HL-60/S4 treated with retinoic acid at 250 ng/mL for 4 days and 3 days (cell line): ENCODE data around the gene CPN2.

Experiments
- in situ Hi-C: fragments of 300-500 bp; cut with MboI; formaldehyde crosslinking; loops from 2 replicates; pipeline ENCODE4 v1.7.0; 2022; ENCODE audit warnings: low sequenced_read_pairs

Gene CPN2

DNA sequence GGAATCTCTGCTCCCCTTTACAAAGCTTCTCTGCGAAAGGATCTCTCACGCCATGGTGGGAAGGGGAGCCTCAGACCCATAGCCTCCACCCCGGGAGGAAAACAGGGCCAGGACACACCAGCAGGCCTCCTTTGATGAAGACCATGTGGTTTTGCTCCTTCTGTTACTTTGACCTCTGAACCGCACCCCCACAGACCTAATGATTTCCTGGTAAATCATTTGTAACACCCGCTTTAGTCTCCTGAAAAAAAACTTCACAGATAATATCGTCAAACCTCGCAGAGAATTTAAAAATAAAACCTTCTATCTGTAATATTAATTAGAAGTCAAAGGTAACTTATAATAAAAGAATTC is 18.3 kb downstream of the CPN2 start:
- in situ Hi-C loops, result loop anchor here (25.0 kb wide), 1 partner anchor 254 kb away; no protein-coding TSS in a partner anchor

DNA sequence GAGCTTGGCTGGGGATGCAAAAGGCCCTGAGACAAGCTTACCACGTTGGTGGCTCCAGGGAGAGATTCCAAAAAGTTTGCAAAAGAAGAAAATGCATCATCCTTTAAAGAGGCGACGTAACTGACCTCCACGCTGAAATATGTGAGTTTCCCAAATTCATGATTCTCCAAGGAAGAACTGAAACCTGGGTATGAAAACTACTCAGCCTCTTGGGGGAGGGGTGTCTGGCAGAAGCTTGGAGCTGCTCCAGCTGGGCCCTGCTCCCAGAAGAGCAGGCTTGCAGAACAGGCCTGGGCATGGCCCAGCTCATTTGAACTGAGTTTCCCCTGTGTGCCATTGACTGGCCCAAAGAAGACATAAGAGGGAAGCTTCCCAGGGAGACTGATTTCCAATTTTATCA is 20.5 kb downstream of the CPN2 start:
- in situ Hi-C loops, result loop anchor here (25.0 kb wide), 1 partner anchor 257 kb away; no protein-coding TSS in a partner anchor

DNA sequence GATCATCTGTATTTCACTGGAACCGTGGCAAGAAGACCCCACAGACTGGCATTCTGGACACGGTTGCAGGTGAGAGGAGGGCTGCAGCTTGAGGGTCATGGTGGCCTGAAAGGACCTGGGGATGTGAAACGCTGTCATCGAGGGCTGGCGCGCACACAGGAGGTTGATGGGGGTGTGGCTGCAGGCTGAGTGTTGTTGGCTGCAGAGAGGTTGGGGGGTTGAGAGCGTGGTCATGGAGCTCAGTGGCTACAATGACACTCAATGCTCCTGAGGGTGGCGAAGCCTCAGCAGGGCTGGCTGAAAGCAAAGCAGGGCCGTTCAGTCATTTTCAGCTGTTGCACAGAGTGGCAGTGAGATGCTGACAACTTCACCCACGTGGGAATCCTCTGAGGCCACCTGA is 21.0 kb downstream of the CPN2 start:
- in situ Hi-C loops, result loop anchor here (25.0 kb wide), 1 partner anchor 257 kb away; no protein-coding TSS in a partner anchor

DNA sequence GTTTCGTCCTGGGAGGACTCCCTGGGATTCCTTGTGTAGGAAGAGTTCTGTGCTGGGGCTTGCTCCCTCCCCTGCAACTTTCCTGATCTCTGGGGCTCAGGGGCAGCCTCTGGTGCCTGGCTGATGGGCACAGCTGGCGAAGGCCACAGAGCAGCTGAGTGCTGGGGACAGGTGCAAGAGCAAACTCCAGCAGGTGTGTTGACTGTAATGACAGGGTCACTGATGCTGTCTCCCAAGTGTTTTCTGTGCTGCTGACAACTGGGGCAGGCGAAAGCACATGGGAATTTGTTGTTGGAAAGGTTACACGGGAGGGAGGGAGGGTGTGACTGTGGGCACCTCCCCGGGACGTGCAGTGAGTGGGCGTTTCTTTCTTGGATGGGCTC is 21.6 kb downstream of the CPN2 start:
- in situ Hi-C loops, result loop anchor here (25.0 kb wide), 1 partner anchor 258 kb away; no protein-coding TSS in a partner anchor

DNA sequence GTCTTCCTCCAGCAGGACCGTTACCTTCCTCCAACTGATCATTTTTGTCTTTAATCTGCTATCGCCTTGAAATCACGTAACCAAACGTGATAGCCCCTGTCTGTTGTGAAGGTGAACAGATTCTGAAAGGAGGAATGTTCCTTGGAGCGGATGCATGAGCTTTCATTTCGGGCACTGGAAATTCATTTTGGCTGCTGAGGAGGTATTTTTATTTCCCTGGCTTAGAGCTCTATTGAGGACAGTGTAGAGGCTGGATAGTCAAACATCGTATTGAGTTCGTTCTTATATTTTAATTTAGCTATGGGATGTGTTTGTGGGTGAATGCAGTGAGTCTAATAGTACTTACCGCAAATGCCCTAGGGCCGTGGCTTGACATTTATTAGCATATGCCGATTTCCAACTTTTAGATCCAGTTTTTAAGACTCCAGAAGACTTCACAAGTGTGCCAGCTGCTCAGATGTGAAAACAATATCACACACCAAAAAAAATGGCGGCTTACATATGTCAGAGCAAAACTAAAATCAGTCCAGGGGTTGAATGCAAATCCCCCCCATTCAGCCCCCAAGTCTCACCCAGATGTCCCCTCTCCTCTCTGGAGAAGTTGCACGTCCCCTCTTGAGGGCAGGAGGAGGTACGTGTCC is 22.1 kb downstream of the CPN2 start:
- in situ Hi-C loops, result loop anchor here (25.0 kb wide), 1 partner anchor 258 kb away; no protein-coding TSS in a partner anchor

DNA sequence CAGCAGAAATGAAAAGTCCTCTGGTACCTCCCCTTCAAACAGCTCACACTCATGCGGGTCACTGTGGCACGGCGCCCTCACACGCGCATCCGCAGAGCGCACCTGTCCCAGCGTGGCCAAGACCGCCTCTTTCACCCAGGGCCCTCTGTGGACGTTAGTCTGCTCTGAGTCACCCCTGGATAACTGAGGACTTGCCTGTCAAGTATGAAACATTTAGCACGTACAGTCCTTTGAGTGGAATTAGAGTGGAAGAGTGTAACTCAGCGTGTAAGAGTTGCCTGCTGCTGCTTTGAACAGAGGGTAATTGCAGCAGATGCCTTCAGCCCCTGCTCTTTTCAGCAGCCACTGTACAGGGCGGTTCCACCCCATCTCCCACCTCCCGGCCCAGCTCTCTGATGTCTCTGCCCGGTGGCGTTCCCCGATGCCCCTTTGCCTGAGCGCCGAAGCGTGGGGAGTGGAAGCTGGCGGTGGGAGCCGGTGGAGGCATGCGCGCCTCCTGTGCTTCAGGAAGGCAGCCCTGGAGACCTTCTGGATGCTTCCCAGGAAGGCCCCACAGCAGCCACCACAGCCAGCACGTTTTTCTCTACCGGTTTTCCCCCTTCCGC is 23.0 kb downstream of the CPN2 start:
- in situ Hi-C loops, result loop anchor here (25.0 kb wide), 1 partner anchor 259 kb away; no protein-coding TSS in a partner anchor

DNA sequence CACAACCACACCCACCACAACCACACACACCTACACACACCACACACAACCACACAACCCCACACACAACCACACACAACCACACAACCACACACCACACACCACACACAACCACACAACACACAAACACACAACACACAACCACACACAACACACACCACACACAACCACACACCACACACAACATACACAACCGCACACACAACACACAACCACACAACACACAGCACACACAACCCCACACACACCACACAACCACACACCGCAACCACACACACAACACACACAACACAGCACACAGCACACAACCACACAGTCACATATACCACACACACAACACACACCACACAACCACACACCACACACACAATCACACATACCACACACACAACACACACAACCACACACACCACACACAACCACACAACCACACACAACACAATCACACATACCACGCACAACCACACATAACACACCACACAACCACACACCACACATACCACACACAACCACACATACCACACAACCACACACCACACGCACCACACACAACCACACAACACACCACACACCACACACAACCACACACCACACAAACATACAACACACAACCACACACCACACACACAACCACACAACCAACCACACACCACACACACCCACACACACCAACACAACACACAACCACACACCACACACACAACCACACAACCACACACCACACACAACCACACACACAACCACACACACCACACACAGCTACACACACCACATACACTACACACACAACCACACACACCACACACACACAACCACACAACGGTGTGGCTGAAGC is 23.7 kb downstream of the CPN2 start:
- in situ Hi-C loops, result loop anchor here (25.0 kb wide), 1 partner anchor 260 kb away; no protein-coding TSS in a partner anchor

DNA sequence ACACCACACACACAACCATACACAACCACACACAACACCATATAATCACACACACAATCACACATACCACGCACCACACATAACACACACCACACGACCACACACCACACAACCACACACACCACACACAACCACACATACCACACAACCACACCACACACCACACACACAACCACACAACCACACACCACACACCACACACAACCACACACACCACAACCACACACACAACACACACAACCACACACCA is 24.2 kb downstream of the CPN2 start:
- in situ Hi-C loops, result loop anchor here (25.0 kb wide), 1 partner anchor 260 kb away; no protein-coding TSS in a partner anchor

DNA sequence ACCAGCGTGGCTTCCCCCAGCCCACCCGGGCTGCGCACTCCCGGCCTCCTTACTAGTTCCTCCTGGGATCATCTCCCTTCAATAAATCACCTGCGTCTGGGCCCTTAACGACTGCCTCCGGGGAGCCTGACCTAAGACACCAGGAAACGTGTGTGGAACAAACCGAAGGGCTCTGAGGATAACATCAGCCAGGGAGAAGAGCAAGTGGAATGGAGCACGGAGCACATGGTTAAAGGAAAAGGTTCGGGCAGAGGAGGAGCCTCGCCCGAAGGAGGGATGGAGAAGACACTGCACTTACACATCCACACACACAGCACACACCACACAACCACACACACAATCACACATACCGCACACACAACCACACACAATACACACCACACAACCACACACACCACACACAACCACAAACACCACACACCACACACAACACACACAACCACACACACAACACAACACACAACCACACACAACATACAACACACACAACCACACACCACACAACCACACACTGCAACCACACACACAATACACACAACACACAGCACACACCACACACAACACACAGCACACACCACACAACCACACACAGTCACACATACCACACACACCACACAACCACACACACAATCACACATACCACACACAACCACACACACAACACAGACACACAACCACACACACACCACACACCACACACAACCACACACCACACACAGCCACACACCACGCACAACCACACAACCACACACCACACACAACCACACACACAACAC is 24.7 kb downstream of the CPN2 start:
- in situ Hi-C loops, result loop anchor here (25.0 kb wide), 1 partner anchor 261 kb away; no protein-coding TSS in a partner anchor

DNA sequence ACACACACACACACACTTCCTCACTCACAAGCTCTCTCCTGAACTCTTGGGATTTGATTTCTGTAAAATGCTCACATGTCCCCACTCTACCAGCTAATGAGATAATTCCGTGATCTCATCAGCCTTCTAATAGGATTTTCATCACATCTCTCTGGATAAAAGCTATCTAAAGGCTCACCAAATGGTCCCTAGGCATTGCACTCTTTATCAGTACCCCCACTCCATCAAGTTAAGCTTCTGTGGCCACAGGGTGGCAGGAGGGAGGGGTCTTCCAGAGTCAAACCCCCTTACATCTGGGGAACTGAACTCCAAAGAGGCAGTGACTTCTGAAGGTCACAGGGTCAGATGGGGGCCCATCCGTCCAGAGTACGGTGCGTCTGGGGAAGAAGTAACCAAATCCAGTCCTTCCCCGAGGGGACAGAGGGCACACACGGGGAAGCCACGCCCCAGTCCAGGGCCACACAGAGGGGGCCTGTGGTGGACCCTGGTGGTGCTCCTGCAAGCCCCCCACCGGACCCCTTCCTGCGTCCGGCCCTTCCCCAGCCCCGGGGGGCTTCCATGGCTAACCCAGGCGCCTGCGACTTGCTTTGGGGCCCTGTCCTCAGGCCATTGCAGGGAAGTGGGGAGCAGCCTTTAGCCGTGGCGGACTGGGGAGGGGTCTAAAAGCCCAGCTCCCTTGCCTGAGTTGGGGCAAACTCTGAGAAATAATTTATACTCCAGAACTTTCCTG is 25.5 kb downstream of the CPN2 start:
- in situ Hi-C loops, result loop anchor here (25.0 kb wide), 1 partner anchor 262 kb away; no protein-coding TSS in a partner anchor

DNA sequence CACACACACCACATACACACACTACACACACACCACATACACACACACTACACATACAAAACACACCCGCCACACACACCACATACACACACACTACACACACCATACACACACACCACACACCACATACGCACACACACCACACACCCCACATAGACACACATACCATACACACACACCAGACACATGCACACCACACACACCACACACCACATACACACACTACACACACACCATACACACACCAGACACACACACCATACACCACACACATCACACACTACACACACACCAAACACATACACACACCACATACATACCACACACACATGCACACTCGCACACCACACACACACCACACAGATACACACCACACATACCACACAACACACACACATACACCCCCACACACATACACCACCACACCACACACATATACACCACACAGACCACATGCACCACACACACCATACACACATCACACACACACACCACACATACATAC is 26.3 kb downstream of the CPN2 start:
- in situ Hi-C loops, result loop anchor here (25.0 kb wide), 1 partner anchor 262 kb away; no protein-coding TSS in a partner anchor

DNA sequence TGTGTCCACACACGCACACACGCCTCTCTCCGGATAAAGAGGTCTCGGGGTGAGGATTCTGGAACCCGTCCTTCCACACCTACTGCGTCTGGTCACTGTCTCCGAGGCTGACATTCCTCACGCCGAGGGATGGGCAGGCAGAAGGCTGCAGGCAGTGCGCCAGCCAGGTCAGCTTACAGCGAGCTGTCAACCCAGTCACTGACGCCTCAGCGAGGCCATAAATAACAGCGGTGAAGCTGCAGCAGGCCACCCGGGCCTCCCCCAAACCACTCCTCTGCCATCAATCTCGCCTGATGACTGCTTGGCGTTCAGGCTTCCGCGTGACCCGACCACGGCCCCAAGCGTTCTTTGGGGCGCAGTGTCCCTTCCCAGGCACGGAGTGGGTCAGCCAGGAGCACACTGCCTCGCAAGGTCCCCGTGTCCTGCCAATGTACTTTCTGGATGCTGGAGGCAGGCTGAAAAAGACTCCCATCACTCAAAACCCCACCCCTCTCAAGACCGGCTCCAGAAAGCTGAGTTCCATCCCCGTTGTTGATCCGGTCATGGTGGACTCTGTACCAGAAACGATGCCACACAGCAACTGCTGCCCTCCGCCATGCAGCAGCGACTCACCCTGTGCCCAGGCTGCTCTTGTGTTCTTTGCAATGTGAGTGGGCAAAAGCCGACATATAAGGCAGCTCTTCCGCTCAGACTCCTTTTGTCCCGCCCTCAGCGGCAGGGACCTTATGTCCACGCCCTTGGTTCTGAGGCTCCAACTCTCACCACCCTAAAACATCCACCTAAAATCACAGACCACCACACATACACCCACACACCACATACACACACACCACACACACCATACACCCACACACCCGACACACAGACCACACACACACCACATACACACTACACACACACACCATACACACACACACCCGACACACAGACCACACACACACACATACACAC is 27.1 kb downstream of the CPN2 start:
- in situ Hi-C loops, result no loop called here

DNA sequence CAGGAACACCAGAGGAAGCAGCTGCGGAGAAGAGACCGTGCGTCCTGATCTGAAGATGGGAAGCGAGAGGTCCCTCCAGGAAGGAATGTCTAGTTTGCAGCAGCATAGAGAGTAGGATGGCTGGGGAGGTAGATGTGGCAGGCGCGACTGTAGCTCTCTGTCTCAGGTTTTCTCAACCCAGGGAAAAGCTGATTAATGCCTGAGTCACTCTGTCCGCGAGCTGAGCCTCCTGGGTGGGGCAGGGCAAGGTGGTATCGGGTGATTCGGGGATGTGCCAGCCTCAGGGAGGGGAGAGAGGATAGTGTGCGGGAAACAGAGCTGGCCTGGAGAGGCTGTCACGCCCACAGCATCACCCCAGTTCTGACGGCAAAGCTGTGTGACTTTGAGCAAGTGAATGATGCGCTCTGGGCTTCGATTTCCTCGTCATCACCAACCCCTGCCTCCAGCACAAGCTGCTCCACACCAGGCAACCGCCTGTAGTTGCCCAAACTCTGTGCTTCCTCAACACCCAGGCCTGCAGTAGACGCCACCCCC is 28.4 kb downstream of the CPN2 start:
- in situ Hi-C loops, result no loop called here

DNA sequence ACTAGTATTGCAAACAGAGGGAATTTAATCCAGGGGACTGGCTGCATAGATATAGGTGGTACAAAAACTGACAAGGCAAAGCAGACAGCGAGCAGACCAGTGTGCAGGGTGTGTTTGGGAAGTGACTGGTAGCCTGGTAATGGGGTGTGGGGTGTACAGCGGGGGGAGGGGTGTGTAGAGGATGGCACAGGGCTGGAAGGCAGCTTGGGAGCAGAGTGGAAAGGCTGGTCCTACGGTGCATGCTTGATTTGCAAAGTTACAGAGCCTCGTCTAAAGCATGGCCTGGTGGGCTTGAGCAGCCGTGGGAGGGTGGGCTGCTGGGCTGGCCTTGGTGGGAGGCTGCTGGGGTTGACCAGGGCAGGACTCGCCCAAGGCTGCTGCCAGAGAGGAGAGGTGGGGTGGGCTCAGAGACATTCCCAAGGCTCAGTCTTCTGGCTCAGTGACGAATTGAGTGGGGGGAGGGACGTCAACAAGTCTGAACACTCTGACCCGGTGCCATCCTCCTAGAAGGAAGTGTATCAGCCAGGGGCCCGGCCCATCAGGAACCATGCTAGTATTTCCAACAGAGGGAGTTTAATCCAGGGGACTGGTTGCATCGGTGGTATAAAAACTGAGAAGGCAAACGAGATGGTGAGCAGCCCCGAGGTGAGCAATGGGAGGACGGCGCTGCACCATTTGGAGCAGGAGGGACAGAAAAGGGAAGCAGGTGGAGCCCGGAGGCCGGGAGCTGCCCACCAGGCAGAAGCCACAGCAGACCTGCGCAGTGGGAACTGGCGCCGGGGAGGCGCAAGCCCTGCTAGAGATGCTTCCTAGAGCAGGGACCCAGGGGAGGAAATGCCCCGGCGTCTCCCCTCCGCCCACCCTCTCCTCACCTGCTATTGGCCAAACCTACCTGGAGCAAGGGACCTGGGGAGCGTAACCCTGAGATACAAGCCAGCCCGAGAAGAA is 29.2 kb downstream of the CPN2 start:
- in situ Hi-C loops, result no loop called here

DNA sequence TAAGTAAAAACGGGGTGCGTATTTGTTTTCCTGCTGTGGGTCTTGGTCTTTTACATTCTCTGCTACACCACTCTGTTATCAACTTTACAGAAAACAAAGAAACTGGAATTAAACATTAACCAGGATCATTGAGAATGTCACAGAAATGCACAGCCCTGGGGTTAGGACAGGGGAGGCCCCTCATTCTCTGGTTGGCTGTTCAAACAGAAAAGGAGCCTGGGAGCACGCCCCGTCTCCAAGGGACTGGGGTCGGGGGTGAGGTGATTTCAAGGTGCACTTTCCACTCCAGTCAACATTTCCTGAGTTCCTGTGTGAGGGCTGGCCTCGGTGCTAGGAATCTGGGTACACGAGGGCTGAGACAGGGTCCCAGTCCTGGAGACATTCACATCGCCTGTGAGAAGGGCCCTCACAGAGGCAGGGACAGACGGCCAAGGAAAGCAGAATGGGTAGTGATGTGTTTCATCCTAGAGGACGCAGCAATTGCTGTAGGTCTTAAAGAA is 30.3 kb downstream of the CPN2 start:
- in situ Hi-C loops, result no loop called here

DNA sequence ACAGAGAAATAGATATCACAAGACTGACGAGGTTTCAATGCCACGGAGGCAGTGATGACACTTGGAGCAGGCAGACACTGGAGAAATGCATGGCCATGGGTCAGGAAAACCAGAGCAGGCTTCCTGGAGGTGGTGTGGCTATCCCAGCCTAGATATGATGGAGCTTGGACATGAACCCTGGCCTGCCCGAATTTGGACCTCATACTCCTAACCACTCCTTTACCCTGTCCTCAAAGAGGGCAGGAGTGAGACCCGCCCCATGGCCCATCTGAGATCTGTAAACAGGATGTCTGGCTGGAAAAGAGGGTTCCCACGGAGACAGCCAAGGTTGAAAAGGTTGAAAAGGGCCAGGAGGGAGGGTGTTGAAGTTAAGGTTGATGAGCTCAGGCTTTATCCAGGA is 31.0 kb downstream of the CPN2 start:
- in situ Hi-C loops, result no loop called here

DNA sequence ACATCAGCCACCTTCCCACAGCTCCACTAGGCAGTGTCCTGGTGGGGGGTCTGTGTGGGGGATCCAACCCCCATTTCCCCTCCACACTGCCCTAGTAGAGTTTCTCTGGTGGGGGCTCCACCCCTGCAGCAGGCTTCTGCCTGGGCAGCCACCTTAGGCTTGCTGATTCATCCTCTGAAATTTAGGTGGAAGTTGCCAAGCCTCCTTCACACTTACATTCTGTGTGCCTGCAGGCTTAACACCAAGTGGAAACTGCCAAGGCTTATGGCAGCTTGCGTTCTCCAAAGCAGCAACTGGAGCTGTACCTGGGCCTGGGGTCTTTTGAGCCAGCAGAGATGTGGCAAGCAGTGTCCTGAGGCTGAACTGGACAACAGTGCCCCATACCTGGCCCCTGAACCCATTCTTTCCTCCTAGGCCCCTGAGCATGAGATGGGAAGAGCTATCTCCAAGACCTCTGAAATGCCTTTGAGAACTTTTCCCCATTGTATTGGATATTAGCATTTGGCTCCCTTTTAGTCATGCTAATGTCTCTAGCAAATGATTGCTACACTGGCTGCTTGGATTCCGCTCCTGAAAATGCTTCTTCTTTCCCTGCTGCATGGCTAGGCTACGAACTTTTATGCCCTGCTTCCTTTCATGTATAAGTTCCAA is 32.5 kb downstream of the CPN2 start:
- in situ Hi-C loops, result loop anchor here (10.0 kb wide), 1 partner anchor 664 kb away; no protein-coding TSS in a partner anchor
